ENCODE results near the gene MRPS17.

DNA sequence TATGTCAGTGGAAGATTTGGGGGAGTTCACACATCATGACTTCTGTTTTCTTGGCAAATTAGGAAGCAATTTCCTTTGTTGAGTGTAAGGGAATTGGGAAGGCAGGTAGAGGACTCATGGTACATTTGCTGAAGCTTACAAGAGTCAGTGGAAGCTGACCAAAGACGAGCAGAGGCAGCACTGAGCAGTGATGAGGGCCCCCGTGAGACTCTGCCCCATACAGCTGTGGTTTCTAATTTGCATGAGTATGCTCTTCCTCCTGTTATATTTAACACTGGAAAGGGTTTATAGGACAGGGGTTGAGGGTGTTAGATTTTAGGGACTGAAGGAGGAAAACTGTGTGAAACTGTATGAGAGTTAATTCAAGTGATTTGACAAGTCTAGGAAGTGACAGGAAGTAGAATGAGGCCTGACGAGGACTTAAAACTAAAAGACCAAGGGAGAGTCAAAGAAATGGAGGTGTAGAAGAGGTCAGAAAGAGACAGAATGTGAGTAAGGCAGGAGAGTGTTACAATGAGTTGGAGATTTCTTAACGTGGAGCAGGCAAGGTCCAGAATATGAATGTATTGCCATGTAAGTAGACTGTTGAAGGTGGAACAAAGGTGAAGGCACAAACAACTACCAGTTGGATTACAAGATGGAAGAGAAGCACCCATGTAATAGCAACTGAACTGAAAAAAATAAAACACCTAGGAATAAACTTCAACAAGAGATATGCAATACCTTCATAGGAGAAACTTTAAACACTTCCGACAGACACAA is 23.5 kb upstream of the MRPS17 start:
- TF ChIP-seq POLR2A (IDR thresholded peaks at IDR 0.05) (no peak), POLR2AphosphoS5 (IDR thresholded peaks at IDR 0.05) (no peak)
- TF ChIP-seq, protein P1, sequence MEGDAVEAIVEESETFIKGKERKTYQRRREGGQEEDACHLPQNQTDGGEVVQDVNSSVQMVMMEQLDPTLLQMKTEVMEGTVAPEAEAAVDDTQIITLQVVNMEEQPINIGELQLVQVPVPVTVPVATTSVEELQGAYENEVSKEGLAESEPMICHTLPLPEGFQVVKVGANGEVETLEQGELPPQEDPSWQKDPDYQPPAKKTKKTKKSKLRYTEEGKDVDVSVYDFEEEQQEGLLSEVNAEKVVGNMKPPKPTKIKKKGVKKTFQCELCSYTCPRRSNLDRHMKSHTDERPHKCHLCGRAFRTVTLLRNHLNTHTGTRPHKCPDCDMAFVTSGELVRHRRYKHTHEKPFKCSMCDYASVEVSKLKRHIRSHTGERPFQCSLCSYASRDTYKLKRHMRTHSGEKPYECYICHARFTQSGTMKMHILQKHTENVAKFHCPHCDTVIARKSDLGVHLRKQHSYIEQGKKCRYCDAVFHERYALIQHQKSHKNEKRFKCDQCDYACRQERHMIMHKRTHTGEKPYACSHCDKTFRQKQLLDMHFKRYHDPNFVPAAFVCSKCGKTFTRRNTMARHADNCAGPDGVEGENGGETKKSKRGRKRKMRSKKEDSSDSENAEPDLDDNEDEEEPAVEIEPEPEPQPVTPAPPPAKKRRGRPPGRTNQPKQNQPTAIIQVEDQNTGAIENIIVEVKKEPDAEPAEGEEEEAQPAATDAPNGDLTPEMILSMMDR (IDR thresholded peaks at IDR 0.05) = no peak
